Left ventricle myocardium inferior (tissue), 1 donor: Measurements from ENCODE around the gene MEA1. TPM values are rescaled to one million over a fixed set of nuclear protein-coding genes. Genes with fewer than 3 reads are reported as not detected.

ENCODE experiments used
- DNase-seq: peaks from one replicate; pipeline ENCODE4 v3.0.0-alpha.2; 2020
- H3K27ac ChIP-seq: fragments of 200-600 bp; replicated peaks from 2 replicates; pipeline ENCODE4 v1.8.0; 2021
- H3K27me3 ChIP-seq: fragments of 200-600 bp; 2 replicates; pipeline ENCODE4 v1.8.0; 2021; ENCODE audit warnings: low read depth
- H3K36me3 ChIP-seq: fragments of 200-600 bp; 2 replicates; pipeline ENCODE4 v1.8.0; 2021
- H3K4me1 ChIP-seq: fragments of 200-600 bp; 2 replicates; pipeline ENCODE4 v1.8.0; 2021
- H3K4me3 ChIP-seq: fragments of 200-600 bp; 2 replicates; pipeline ENCODE4 v1.8.0; 2021; ENCODE audit warnings: mild to moderate bottlenecking, moderate library complexity
- H3K9me3 ChIP-seq: fragments of 200-600 bp; replicated peaks from 2 replicates; pipeline ENCODE4 v1.8.0; 2021
- intact Hi-C: fragments of 100-400 bp; cut with micrococcal nuclease; formaldehyde crosslinking; loops from one replicate; pipeline ENCODE4 v1.11.0; 2022
- total RNA-seq: library from RNA; stranded (reverse); fragmentation: NEBNext Ultra II Directional; extraction: Animal tissue kit (Norgen Biotek cat#: 25700); gene quantifications from one replicate; pipeline ENCODE4 v1.2.1, GENCODE V29; 2021
- TF ChIP-seq, protein P1 (sequence below): fragments of 200-600 bp; IDR thresholded peaks from 2 replicates; pipeline ENCODE4 v1.8.0; 2021; ENCODE audit warnings: antibody characterized with exemption, mild to moderate bottlenecking, borderline replicate concordance
- donor health status: DM: no; HTN: yes; CAD: no; lungs with severe emphysema.

MEA1 gene
- total RNA-seq, 1 donor from 2014 or later = 32.6 TPM

GRCh38 chr6:43013097-43013842 is 476 bp downstream of the MEA1 start:
- Histone ChIP-seq H3K27ac (peak overlapping the region; percentile 89), H3K4me3 (peak overlapping the region; percentile 83), H3K9me3 (no peaks in the 10 kb centered on the region), H3K4me1 (peaks cover 62% of the 10 kb centered on the region), H3K27me3 (no peaks in the 10 kb centered on the region), H3K36me3 (peaks cover 49% of the 10 kb centered on the region)
- TF ChIP-seq, protein P1, sequence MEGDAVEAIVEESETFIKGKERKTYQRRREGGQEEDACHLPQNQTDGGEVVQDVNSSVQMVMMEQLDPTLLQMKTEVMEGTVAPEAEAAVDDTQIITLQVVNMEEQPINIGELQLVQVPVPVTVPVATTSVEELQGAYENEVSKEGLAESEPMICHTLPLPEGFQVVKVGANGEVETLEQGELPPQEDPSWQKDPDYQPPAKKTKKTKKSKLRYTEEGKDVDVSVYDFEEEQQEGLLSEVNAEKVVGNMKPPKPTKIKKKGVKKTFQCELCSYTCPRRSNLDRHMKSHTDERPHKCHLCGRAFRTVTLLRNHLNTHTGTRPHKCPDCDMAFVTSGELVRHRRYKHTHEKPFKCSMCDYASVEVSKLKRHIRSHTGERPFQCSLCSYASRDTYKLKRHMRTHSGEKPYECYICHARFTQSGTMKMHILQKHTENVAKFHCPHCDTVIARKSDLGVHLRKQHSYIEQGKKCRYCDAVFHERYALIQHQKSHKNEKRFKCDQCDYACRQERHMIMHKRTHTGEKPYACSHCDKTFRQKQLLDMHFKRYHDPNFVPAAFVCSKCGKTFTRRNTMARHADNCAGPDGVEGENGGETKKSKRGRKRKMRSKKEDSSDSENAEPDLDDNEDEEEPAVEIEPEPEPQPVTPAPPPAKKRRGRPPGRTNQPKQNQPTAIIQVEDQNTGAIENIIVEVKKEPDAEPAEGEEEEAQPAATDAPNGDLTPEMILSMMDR = no peak
- DNase-seq = no peak
- intact Hi-C loops = no loop called here

DNA sequence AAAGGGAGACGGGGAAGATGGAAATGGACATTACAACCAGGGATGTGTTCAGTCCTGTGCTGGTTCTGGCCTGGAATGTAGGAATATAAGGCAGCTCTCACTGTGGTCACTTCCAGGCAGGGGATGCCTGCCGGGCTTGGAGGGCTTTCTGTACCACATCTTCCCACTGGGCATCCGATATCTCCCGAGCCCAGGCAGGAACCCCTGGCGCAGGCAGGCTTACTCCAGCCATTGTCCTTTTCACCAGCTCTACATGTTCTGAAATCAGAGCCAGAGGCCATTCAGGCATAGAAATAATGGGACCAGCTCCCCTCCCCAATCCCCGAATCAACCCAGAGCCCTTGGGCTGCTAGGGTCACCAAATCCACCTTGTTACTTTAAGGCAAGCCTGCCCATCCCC is 1.4 kb downstream of the MEA1 start:
- Histone ChIP-seq H3K27ac (no peak overlapping the region), H3K9me3 (no peaks in the 10 kb centered on the region), H3K4me3 (peak overlapping the region; percentile 83), H3K4me1 (peaks cover 53% of the 10 kb centered on the region), H3K27me3 (no peaks in the 10 kb centered on the region), H3K36me3 (peaks cover 49% of the 10 kb centered on the region)
- TF ChIP-seq, protein P1 = no peak
- no peak for DNase-seq
- intact Hi-C loops = no loop called here

- TF ChIP-seq, protein P1 = no peak
- Histone ChIP-seq H3K4me1 (peaks cover 41% of the 10 kb centered on the region), H3K27me3 (no peaks in the 10 kb centered on the region), H3K9me3 (no peaks in the 10 kb centered on the region), H3K27ac (no peak overlapping the region), H3K4me3 (no peak overlapping the region), H3K36me3 (peaks cover 56% of the 10 kb centered on the region)
- no peak for DNase-seq
- intact Hi-C loops = no loop called here
These were observed 2.5 kb downstream of the MEA1 start for GRCh38 chr6:43011207-43011606.

DNA sequence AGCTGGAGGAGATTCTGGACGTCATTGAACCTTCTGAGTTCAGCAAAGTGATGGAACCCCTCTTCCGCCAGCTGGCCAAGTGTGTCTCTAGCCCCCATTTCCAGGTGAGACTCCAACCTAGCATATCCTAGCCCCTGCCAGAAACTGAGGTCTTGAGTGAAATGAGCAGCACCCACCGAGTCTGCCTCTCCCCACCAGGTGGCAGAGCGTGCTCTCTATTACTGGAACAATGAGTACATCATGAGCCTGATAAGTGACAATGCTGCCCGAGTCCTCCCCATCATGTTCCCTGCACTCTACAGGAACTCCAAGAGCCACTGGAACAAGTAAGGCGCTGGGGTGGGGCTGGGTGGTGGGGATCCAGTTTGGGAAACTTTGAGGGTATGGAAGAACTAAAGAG is 4.6 kb downstream of the MEA1 start:
- peak overlapping the region; percentile 49 for H3K27ac ChIP-seq
- no peaks in the 10 kb centered on the region for H3K27me3 ChIP-seq
- H3K9me3 ChIP-seq = no peaks in the 10 kb centered on the region
- peaks cover 20% of the 10 kb centered on the region for H3K4me1 ChIP-seq
- no peak overlapping the region for H3K4me3 ChIP-seq
- DNase-seq = peak; percentile 59
- intact Hi-C loops = no loop called here
- H3K36me3 ChIP-seq = peaks cover 59% of the 10 kb centered on the region
- TF ChIP-seq, protein P1 = peak; percentile 66

DNA sequence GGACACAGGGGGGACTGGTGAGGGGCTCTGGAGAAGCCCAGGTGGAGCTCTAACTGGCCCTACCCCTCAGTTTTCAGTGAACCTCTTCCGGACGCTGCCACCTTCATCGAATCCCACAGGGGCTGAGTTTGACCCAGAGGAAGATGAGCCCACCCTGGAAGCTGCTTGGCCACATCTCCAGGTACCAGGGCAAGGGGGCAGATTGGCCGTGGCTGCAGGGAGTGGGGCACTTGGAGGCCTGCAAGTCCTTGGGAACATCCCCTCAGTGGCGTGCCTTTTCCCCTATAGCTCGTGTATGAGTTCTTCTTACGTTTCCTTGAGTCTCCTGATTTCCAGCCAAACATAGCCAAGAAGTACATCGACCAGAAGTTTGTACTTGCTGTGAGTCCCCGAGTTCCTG is 6.6 kb downstream of the MEA1 start:
- no peaks in the 10 kb centered on the region for H3K9me3 ChIP-seq
- no peak overlapping the region for H3K27ac ChIP-seq
- no peak overlapping the region for H3K4me3 ChIP-seq
- peaks cover 72% of the 10 kb centered on the region for H3K36me3 ChIP-seq
- intact Hi-C loops = no loop called here
- peaks cover 6% of the 10 kb centered on the region for H3K4me1 ChIP-seq
- no peaks in the 10 kb centered on the region for H3K27me3 ChIP-seq
- no peak for DNase-seq
- TF ChIP-seq, protein P1 = no peak
